ENCODE data around the gene EMC9.

- TF ChIP-seq CTCF (IDR thresholded peaks at IDR 0.05; ENCODE audit: low read depth, low read length, poor library complexity, severe bottlenecking) = no peak
- TF ChIP-seq EZH2phosphoT487 (IDR thresholded peaks at IDR 0.05; ENCODE audit: borderline replicate concordance, low read length) = no peak
Measured at GRCh38 chr14:24122898-24123297, 18.5 kb downstream of the EMC9 start.

Measured in DOHH2 (cell line).